ENCODE data around the gene MSH2. TPM values are rescaled to one million over a fixed set of nuclear protein-coding genes. Genes with fewer than 3 reads are reported as not detected.

The MSH2 gene
- total and polyA plus RNA-seq, 2 experiments from 2014 or later: 17.8 to 21.8 TPM

DNA sequence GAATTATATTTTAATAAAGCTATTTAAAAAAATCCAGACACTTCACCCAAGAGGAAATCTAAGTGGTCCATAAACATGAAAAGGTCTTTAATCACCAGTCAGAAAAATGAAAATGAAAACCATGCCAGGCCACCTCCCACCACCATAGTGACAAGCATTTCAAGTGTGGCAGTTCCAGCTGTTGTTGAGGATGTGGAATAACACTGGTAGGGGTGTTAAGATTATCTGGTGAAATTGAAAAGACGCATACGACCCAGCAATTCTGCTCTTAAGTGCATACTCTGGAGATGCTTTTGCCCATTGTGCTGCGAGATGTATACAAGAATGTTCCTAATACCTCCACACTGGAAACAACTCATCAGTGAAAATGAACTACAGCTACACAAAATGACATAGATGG lies 82.2 kb downstream of the MSH2 start:
- Histone ChIP-seq H2AFZ (no peak overlapping the region), H3K27me3 (replicated peaks; ENCODE audit: insufficient read depth) (no peaks in the 10 kb centered on the region), H3K27ac (peak overlapping the region; percentile 43), H4K20me1 (ENCODE audit: insufficient read depth) (no peaks in the 10 kb centered on the region), H3K4me1 (ENCODE audit: insufficient read depth) (peaks cover 23% of the 10 kb centered on the region), H3F3A (ENCODE audit: insufficient read depth) (peaks cover 13% of the 10 kb centered on the region; the same call in 1 of the 2 replicates), H3K9ac (no peak overlapping the region), H3K9me3 (ENCODE audit: low read depth) (no peaks in the 10 kb centered on the region), H3K4me3 (no peak overlapping the region), H3K36me3 (ENCODE audit: low read depth) (peaks cover 23% of the 10 kb centered on the region; the same call in 1 of the 2 replicates), H3K9me2 (ENCODE audit: insufficient read depth) (no peaks in the 10 kb centered on the region), H3K4me2 (ENCODE audit: unreplicated experiment) (peak overlapping the region; percentile 29), H3K79me2 (ENCODE audit: insufficient read depth) (no peaks in the 10 kb centered on the region)
- WGBS, 2 experiments (ENCODE audit: low coverage in 1 of 2, low lambda C conversion rate in 2 of 2, missing lambda C conversion rate in 2 of 2): 96 to 97% methylated on average over 3 of the region's 3 CpGs
- no peak for DNase-seq
- TF ChIP-seq EZH2phosphoT487 (IDR thresholded peaks at IDR 0.05; ENCODE audit: insufficient read depth, low read depth) (no peak), EZH2 (IDR thresholded peaks at IDR 0.05; ENCODE audit: insufficient read depth, poor library complexity, severe bottlenecking) (no peak)
- in situ Hi-C loops (cut with MboI): no loop called here

DNA sequence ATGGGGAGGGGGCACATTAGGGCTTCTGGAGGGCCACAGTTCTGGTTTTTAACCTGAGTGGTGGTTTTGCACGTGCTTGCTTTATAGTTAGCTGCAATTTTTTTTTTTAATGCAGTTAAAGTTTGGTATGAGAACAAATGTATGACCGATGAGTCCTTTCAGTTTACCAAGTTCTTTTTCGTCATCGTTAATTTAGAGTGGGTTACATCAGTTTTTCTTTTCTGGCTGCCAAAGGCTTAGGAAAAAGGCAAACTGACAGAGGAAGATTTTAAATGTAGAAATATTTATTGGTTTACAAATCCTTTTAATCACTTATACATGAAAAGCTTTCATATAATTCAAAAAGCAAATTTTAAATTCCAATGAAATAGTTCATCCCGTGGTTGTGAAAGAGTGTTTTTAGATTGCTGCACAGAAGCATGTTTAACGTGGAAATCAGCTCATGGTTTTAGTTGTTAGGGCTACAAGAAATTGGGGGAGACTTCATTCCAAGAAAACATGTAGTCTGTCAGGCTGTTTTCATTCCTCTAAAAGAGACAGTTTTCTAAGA lies 82.9 kb downstream of the MSH2 start:
- 0 out of 2 replicates have a peak overlapping the region, but pooled peaks have one; percentile 2 for H3K9ac ChIP-seq

GRCh38 chr2:47486841-47487497 lies 84.0 kb downstream of the MSH2 start:
- Histone ChIP-seq H3K9me2 (ENCODE audit: insufficient read depth) (no peaks in the 10 kb centered on the region), H3K4me3 (no peak overlapping the region), H3K4me2 (ENCODE audit: unreplicated experiment) (no peak overlapping the region), H3K27me3 (replicated peaks; ENCODE audit: insufficient read depth) (no peaks in the 10 kb centered on the region), H2AFZ (no peak overlapping the region), H3F3A (ENCODE audit: insufficient read depth) (peaks cover 13% of the 10 kb centered on the region; the same call in 1 of the 2 replicates), H4K20me1 (ENCODE audit: insufficient read depth) (no peaks in the 10 kb centered on the region), H3K9me3 (ENCODE audit: low read depth) (no peaks in the 10 kb centered on the region), H3K36me3 (ENCODE audit: low read depth) (peaks cover 19% of the 10 kb centered on the region; the same call in 1 of the 2 replicates), H3K9ac (no peak overlapping the region), H3K27ac (no peak overlapping the region), H3K79me2 (ENCODE audit: insufficient read depth) (no peaks in the 10 kb centered on the region), H3K4me1 (ENCODE audit: insufficient read depth) (peaks cover 27% of the 10 kb centered on the region)
- in situ Hi-C loops (cut with MboI): no loop called here
- WGBS, 2 experiments (ENCODE audit: low coverage in 1 of 2, low lambda C conversion rate in 2 of 2, missing lambda C conversion rate in 2 of 2): 86 to 87% methylated on average over 2 of the region's 2 CpGs
- no peak for DNase-seq
- TF ChIP-seq EZH2 (IDR thresholded peaks at IDR 0.05; ENCODE audit: insufficient read depth, poor library complexity, severe bottlenecking): no peak
- no peak for TF ChIP-seq EZH2phosphoT487 (IDR thresholded peaks at IDR 0.05; ENCODE audit: insufficient read depth, low read depth)

More for the DNA sequence above, 82.9 kb downstream of the MSH2 start:
- Histone ChIP-seq H3K27me3 (replicated peaks; ENCODE audit: insufficient read depth) (no peaks in the 10 kb centered on the region), H4K20me1 (ENCODE audit: insufficient read depth) (no peaks in the 10 kb centered on the region), H3K9me3 (ENCODE audit: low read depth) (no peaks in the 10 kb centered on the region), H3F3A (ENCODE audit: insufficient read depth) (peaks cover 13% of the 10 kb centered on the region; the same call in 1 of the 2 replicates), H3K79me2 (ENCODE audit: insufficient read depth) (no peaks in the 10 kb centered on the region), H2AFZ (0 out of 2 replicates have a peak overlapping the region, but pooled peaks have one; percentile 4), H3K4me2 (ENCODE audit: unreplicated experiment) (peak overlapping the region; percentile 29), H3K4me1 (ENCODE audit: insufficient read depth) (peaks cover 27% of the 10 kb centered on the region), H3K4me3 (no peak overlapping the region), H3K9me2 (ENCODE audit: insufficient read depth) (no peaks in the 10 kb centered on the region), H3K36me3 (ENCODE audit: low read depth) (peaks cover 19% of the 10 kb centered on the region; the same call in 1 of the 2 replicates), H3K27ac (peak overlapping the region; percentile 43)
- in situ Hi-C loops (cut with MboI): no loop called here
- no peak for TF ChIP-seq EZH2phosphoT487 (IDR thresholded peaks at IDR 0.05; ENCODE audit: insufficient read depth, low read depth)
- TF ChIP-seq EZH2 (IDR thresholded peaks at IDR 0.05; ENCODE audit: insufficient read depth, poor library complexity, severe bottlenecking): no peak
- peak; percentile 53 for DNase-seq
- 56 to 58% methylated on average over 6 of the region's 6 CpGs for WGBS, 2 experiments (ENCODE audit: low coverage in 1 of 2, low lambda C conversion rate in 2 of 2, missing lambda C conversion rate in 2 of 2)

DNA sequence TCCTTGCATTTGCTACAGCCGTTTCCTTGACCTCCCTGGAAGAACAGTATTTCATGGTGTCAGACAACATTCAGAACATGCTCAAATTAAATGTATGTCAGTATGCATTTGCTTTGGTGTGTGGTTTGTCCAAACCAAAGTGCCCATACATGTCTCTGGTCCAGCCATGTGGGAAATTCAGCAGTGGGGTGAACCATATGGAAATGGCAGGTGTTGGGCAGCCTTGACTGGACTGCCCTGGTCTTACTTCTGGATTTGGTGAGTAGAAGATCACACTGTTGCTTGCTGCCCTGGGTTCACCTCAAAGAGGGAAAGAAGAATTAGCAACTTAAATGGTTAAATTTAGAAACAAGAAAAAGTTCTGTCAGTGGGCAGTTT lies 84.5 kb downstream of the MSH2 start:
- no peak overlapping the region for H2AFZ ChIP-seq
- no peak for DNase-seq
- no peak overlapping the region for H3K4me2 ChIP-seq (ENCODE audit: unreplicated experiment)
- no peak overlapping the region for H3K27ac ChIP-seq
- H3K9me3 ChIP-seq (ENCODE audit: low read depth): no peaks in the 10 kb centered on the region
- H4K20me1 ChIP-seq (ENCODE audit: insufficient read depth): no peaks in the 10 kb centered on the region
- H3K27me3 ChIP-seq (replicated peaks; ENCODE audit: insufficient read depth): no peaks in the 10 kb centered on the region
- peaks cover 27% of the 10 kb centered on the region for H3K4me1 ChIP-seq (ENCODE audit: insufficient read depth)
- H3K36me3 ChIP-seq (ENCODE audit: low read depth): peaks cover 17% of the 10 kb centered on the region; the same call in 1 of the 2 replicates
- 95 to 96% methylated on average over 1 of the region's 1 CpG for WGBS, 2 experiments (ENCODE audit: low coverage in 1 of 2, low lambda C conversion rate in 2 of 2, missing lambda C conversion rate in 2 of 2)
- H3K9ac ChIP-seq: no peak overlapping the region
- H3K9me2 ChIP-seq (ENCODE audit: insufficient read depth): no peaks in the 10 kb centered on the region
- in situ Hi-C loops (cut with MboI): no loop called here
- H3F3A ChIP-seq (ENCODE audit: insufficient read depth): peaks cover 13% of the 10 kb centered on the region; the same call in 1 of the 2 replicates
- H3K4me3 ChIP-seq: no peak overlapping the region
- TF ChIP-seq EZH2phosphoT487 (IDR thresholded peaks at IDR 0.05; ENCODE audit: insufficient read depth, low read depth) (no peak), EZH2 (IDR thresholded peaks at IDR 0.05; ENCODE audit: insufficient read depth, poor library complexity, severe bottlenecking) (no peak)
- H3K79me2 ChIP-seq (ENCODE audit: insufficient read depth): no peaks in the 10 kb centered on the region

Data from GM23248 (cell line).